SJSA1 (cell line): Measurements from ENCODE around the gene RNU1-1. TPM values are rescaled to one million over a fixed set of nuclear protein-coding genes. Genes with fewer than 3 reads are reported as not detected.
A peak's percentile ranks its signal among the peaks of the same experiment; 100 is the strongest.
"Not testable (repeated sequence)": the region's sequence is repeated elsewhere in the genome, so short reads cannot be mapped to it uniquely, and the experiment has no call there.

ENCODE experiments used
- DNase-seq, 2 experiments: peaks; one replicate each; pipeline ENCODE4 v3.0.0-alpha.2; 2015 to 2020; ENCODE audit warnings: low spot score in 2 of 2, low read depth in 1 of 2
- H3K27ac ChIP-seq: fragments of 250-450 bp; sonication (Bioruptor Pico); 2 replicates; pipeline ENCODE4 v1.5.1; 2020; ENCODE audit warnings: mild to moderate bottlenecking, moderate library complexity
- H3K27me3 ChIP-seq: fragments of 250-450 bp; sonication (Bioruptor Pico); replicated peaks from 2 replicates; pipeline ENCODE4 v1.5.1; 2020; ENCODE audit warnings: mild to moderate bottlenecking, moderate library complexity
- H3K36me3 ChIP-seq: fragments of 250-450 bp; sonication (Bioruptor Pico); 2 replicates; pipeline ENCODE4 v1.5.1; 2020; ENCODE audit warnings: mild to moderate bottlenecking
- H3K4me1 ChIP-seq: fragments of 250-450 bp; sonication (Bioruptor Pico); replicated peaks from 2 replicates; pipeline ENCODE4 v1.6.1; 2021; ENCODE audit warnings: mild to moderate bottlenecking
- H3K4me3 ChIP-seq: fragments of 250-450 bp; sonication (Bioruptor Pico); 2 replicates; pipeline ENCODE4 v1.5.1; 2020; ENCODE audit warnings: mild to moderate bottlenecking
- H3K9me3 ChIP-seq: fragments of 250-450 bp; sonication (Bioruptor Pico); replicated peaks from 2 replicates; pipeline ENCODE4 v1.5.1; 2020; ENCODE audit warnings: mild to moderate bottlenecking
- total RNA-seq: library from RNA; depleted of rRNA; stranded (reverse); fragments of >200 nt; shearing (Covaris generic); gene quantifications from 2 replicates; pipeline ENCODE4 v1.2.3, GENCODE V29; 2014

RNU1-1 gene
- total RNA-seq, 1 experiment from 2014 or later = under 0.01 TPM

DNA sequence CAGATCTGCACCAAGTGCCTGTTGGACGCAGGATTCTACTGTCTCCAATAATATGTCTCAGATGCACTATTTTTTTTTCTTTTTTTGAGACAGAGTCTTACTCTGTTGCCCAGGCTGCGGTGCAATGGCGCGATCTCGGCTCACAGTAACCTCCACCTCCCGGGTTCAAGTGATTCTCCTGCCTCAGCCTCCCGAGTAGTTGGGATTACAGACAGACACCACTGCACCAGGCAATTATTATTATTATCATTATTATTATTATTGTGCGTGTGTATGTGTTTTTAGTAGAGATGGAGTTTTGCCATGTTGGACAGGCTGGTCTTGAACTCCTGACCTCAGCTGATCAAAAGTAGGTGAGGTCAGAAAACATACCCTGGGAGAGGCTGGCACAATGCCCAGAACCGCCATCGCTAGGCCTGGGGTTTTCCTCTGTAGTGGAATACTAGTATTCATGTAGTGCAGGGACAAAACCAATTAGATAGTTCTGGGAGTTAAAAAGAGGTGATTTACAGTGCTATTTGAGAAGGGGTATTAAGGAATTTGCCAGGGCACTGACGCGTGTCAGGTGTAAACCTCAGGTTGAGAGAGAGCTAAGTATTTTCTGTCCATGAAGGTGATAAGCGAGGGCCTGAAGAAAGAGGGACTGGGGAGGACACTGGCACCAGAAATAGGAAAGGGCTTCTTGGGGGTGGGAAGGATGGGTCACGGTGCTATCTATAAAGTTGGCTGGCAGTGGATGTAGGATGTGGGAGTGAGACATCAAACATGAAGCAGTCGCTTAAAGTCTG, 1.3 kb downstream of the RNU1-1 start:
- not testable (repeated sequence) for H3K27ac ChIP-seq, H3K36me3 ChIP-seq, H3K9me3 ChIP-seq, H3K4me3 ChIP-seq, H3K4me1 ChIP-seq, H3K27me3 ChIP-seq
- peak in 1 of 2 experiments; percentile 77 for DNase-seq

DNA sequence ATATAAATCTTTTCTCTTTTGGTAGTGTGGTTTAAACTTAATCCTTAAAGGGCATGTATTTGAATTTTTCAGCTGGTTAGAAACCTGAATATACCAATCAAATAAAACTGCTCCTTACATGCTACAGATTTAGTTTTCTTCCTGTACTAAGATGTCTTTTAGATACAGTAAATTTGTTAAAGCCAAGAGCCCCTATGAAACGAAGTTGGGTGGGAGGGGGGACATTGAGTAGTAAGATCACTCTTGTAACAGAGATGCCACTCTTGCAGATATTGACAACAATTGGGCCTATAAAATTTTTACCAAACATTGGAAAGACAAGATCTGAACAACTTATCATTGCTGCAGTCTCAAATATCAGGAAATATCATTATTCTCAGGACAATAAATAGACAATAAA, 2.2 kb downstream of the RNU1-1 start:
- H3K4me1 ChIP-seq, H3K9me3 ChIP-seq, H3K4me3 ChIP-seq, DNase-seq, H3K27ac ChIP-seq, H3K27me3 ChIP-seq, H3K36me3 ChIP-seq: not testable (repeated sequence)

DNA sequence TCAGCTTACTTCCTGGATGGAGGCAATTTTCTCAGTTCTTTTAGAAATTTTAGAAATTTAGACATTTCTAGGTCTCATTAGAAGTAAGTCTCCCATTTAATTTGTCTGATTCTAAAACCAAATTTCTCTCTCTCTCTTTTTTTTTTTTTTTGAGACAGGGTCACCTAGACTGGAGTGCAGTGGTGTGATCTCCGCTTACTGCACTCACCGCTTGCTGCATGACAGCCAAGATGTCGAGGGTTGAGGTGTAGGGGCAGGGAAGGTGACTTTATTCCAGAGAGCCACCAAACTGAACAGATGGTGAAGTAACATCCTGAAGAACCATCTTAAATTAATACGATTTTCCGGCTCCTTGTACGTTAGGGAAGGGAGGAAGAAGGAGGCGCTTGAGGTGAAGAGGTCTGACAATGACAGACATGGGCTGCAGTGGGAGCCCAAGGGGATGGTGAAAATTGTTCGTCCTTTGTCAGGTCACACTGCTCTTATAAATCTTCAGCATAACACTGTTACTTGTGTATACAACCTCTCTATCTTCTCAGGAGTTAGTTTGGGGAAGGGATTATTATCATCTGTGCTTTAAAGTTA, 5.1 kb downstream of the RNU1-1 start:
- H3K4me3 ChIP-seq, H3K36me3 ChIP-seq: not testable (repeated sequence)
- DNase-seq = peak in 1 of 2 experiments; percentile 19

DNA sequence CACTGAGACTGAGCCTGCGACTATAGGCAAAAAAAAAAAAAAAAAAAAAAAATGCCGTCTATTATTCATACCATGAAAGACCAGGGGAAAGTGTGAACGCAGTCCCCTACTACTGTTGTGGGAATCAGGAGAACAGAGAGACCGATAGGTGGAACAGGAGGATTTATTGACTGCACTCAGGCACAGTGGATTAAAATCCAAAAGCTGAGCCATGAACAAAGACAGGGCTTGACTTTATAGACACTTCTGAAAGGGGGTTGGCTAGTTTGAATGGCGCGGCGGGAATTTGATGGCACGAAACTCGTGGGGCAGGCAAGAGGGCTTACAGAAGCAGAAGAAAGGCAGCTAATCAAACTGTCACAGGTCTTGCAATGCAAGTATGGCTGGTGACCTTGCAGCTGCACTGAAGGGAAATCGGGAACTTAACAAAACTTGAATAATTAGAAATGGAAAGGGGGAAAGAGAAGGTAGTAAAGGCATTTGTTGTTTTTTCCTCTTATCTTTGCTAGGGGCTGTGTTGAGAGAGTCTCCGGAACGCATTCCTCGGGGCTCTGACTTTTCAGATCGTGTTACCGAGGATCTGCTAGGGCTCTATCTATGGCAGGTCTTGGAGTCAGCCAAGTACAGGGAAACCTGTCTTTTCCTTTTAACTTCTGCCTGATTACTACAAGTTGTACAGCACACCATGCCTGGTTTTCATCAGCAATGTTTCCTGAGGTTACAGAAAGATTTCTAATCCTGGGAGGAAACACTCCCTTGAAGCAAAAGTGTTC, 7.5 kb downstream of the RNU1-1 start:
- H3K27ac ChIP-seq, H3K9me3 ChIP-seq, H3K4me3 ChIP-seq, H3K36me3 ChIP-seq, DNase-seq, H3K27me3 ChIP-seq, H3K4me1 ChIP-seq: not testable (repeated sequence)

More for the DNA sequence above, 5.1 kb downstream of the RNU1-1 start:
- not testable (repeated sequence) for H3K9me3 ChIP-seq, H3K27ac ChIP-seq, H3K4me1 ChIP-seq, H3K27me3 ChIP-seq

DNA sequence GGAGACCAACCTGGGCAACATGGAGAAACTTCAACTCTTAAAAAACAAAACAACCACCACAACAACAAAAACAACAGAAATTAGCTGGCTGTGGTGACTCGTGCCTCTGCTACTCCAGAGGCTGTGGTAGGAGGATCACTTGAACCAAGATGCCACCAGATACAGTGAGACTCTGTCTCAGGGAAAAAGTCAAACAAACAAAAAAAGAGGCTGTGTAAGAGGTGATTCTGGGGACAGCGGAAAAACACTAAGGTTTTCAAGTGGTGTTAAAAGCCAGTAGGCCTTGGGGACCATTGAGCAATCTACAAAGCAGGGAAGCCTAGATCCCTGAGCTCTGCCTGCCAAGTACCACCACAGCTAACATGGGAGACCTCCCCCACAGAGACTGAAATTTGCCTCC, 8.2 kb downstream of the RNU1-1 start:
- not testable (repeated sequence) for H3K4me1 ChIP-seq, H3K27me3 ChIP-seq, H3K9me3 ChIP-seq, H3K27ac ChIP-seq, DNase-seq, H3K4me3 ChIP-seq, H3K36me3 ChIP-seq

DNA sequence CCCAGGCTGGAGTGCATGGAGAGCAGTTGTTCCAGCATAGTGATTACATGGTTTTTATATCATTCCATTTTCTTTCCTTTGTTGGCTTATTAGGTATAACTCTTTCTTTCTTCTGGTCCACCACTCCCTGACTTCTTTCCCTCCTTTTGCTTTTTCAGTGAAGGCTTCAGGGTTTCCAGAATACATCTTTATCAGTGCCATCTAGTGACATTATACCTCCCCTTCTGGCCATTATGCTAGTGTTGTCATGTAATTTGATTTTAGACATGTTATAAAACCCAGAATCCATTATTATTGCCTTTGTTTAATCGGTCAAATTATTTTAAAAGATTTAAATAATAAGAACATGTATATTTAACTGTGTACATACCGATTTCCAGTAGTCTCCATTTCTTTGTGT, 10.6 kb downstream of the RNU1-1 start:
- Histone ChIP-seq H3K27me3 (no peaks in the 10 kb centered on the region), H3K27ac (no peak overlapping the region), H3K36me3 (peaks cover 5% of the 10 kb centered on the region; the same call in 1 of the 2 replicates), H3K9me3 (peaks cover 8% of the 10 kb centered on the region; the same call in 1 of the 2 replicates), H3K4me1 (0 out of 2 replicates have a peak, but pooled peaks cover 6% of the 10 kb centered on the region), H3K4me3 (no peak overlapping the region)
- DNase-seq = no peak

DNA sequence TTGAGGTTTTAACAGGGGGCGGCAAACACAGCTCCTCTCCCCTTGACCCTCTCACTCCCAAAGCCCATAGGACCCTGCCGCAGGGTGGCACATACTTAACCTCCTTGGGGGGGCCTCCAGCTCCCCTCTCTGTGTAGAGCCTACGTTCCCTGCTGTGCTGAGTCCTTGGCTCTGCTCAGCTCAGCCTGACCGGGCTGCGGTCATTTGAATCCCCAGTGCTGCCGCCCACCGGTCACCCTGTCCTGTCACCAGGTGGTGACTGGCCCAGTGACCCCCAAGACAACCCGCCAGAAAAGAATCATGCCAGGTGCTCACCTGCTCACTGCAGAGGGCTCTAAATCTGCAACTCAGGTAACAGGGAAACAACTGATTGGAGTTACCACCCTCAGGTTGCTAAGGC, 12.6 kb downstream of the RNU1-1 start:
- not testable (repeated sequence) for H3K27ac ChIP-seq, DNase-seq, H3K4me3 ChIP-seq, H3K27me3 ChIP-seq, H3K36me3 ChIP-seq, H3K9me3 ChIP-seq
- peaks cover 11% of the 10 kb centered on the region for H3K4me1 ChIP-seq

DNA sequence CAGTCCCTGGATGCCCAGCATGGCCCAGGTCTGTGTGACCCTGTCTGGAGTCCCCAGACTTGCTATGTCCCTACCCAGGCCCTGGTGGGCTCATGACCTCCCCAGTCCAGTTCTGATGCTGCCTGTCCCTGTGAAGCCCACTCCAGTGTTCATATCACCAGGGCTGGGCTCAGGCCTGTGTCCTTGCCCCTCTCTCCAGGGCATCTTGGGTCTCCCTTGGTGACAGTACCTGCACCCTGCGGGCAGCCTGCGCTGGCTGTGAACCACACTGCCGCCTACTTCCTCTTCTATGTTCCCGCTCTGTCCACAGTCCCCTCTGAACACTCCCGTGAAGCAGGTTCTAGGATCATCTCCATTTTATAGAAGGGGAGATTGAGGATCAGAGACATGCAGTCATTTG, 13.1 kb downstream of the RNU1-1 start:
- H3K4me3 ChIP-seq, H3K9me3 ChIP-seq, H3K36me3 ChIP-seq, H3K27ac ChIP-seq, DNase-seq, H3K27me3 ChIP-seq: not testable (repeated sequence)
- H3K4me1 ChIP-seq = peaks cover 11% of the 10 kb centered on the region

DNA sequence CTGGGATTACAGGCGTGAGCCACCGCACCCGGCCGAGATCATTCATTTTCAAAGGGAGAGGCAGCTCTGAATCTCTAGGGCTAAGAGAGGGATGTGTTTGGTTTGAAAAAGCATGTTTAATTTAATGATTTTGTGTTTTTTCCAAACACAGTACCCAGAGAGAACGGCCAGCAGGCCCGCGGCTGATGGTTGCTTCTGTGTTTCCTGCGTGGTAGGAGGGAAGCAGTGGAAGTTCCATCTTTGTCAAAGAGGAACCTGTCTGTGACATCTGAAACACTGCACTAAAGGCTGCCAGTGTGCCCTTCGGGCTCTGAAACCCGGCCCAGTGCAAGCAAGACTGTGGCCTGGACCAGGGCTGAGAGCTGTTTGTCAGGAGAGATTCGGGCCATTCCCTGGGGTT, 13.6 kb downstream of the RNU1-1 start:
- H3K27ac ChIP-seq, DNase-seq, H3K9me3 ChIP-seq, H3K4me3 ChIP-seq, H3K27me3 ChIP-seq, H3K36me3 ChIP-seq: not testable (repeated sequence)
- peaks cover 11% of the 10 kb centered on the region for H3K4me1 ChIP-seq

DNA sequence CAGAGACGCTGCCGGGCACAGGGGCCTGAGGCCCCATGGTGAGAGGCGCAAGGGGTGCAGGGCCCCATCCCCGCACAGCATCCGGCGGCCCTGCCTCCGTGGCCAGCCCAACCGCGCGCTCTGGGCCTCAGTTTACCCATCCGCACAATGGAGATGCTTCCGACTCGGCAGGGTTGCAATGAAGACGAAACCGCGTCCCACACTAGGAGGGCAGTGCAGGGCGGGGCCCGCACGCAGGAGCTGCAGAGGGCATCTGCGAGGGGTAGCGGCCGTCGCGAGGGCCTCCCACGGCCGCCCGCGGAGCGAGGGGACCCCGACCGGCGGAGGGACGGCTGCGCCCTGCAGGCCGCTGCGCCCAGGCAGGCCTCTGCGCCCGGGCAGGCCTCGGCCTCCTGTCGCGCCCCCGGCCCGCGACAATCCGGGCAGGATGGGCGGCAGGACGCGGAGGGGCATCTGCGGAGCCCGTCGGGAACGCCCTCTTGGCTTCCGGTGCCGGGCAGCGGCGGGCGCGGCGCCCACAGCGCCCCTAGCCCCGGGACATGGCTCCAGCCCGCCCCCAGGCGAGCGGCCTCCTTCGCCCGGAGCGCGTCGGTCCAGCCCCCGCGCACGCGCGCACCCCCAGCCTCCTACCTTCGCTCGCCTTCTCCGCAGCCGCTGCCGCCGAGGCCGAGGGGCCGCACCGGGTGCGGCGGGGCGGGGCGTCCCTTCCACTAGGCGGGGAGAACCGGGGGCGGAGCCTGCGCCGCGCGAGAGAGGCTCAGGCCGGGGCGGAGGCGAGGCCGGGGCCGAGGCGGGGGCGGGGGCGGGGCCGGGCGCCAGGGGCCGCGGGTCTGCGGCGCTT, 15.3 kb downstream of the RNU1-1 start:
- peak overlapping the region; percentile 97 for H3K4me3 ChIP-seq
- H3K27ac ChIP-seq = peak overlapping the region; percentile 76
- peaks cover 4% of the 10 kb centered on the region; the same call in 1 of the 2 replicates for H3K9me3 ChIP-seq
- DNase-seq = peak; percentile 87 to 94
- H3K36me3 ChIP-seq = peaks cover 5% of the 10 kb centered on the region; the same call in 1 of the 2 replicates
- peaks cover 11% of the 10 kb centered on the region for H3K4me1 ChIP-seq
- no peaks in the 10 kb centered on the region for H3K27me3 ChIP-seq

DNA sequence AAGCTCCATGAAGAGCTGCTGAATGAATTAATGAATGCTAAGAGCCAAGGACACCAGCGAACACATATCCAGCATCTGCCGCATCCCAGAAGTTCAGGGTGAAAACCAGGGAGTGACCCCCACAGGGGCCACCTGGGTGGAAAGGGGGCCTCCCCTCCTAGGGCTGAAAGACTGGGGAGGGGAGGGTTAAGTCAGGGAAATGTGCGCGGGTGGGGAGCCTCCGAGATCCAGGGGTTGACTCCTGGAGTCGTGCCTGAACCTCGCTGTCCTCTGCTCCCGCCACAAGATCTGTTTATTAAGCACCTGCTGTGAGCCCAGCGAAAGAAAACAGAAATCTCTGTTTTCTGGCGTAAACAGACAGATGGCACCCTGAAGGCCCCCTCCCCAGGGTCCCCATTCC, 16.0 kb downstream of the RNU1-1 start:
- H3K27ac ChIP-seq = not testable (repeated sequence)

DNA sequence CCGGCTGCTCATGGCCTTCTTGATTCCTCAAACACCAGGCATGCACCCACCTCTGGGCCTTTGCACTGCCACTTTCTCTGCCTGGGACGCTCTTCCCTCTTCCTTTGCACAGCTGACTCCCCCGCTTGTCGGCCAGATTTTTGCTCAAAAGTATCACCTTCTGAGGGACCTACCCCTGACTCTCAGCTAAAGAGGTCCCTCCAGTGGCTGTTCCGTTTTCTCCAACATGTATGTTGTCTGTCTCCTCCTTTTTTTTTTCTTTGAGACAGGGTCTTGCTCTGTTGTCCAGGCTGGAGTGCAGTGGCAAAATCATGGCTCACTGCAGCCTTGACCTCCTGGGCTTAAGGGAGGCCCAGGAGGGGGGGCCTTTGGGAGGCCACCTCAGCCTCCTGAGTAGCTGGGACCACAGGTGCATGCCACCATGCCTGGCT, 16.6 kb downstream of the RNU1-1 start:
- not testable (repeated sequence) for H3K36me3 ChIP-seq, DNase-seq, H3K27ac ChIP-seq, H3K27me3 ChIP-seq, H3K9me3 ChIP-seq, H3K4me3 ChIP-seq
- peaks cover 11% of the 10 kb centered on the region for H3K4me1 ChIP-seq

More for the DNA sequence above, 16.0 kb downstream of the RNU1-1 start:
- H3K27me3 ChIP-seq, H3K9me3 ChIP-seq, DNase-seq, H3K36me3 ChIP-seq: not testable (repeated sequence)
- peak overlapping the region; percentile 97 for H3K4me3 ChIP-seq
- peaks cover 11% of the 10 kb centered on the region for H3K4me1 ChIP-seq

DNA sequence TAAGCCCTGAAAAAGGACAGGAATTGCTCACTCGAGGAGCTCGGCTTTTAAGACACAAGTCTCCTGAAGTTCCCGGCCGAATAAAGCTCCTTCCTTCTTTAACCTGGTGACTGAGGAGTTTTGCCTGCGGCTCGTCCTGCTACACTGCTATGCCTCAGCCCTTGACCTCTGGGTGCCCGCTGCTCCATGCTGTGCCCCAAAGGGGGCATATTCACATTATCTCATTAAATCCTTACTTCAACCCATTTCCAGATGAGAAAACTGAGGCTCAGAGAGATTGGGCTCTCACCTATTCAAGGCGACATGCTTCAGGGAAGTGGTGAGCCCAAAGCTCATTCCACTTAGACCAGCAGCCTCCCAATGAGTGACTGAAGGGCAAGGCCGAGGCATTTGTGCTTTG, 20.4 kb downstream of the RNU1-1 start:
- H3K27ac ChIP-seq, H3K4me1 ChIP-seq, H3K4me3 ChIP-seq, H3K36me3 ChIP-seq, DNase-seq, H3K27me3 ChIP-seq, H3K9me3 ChIP-seq: not testable (repeated sequence)
